ENCODE data around the gene MAP3K5.

- TF ChIP-seq CTCF (IDR thresholded peaks at IDR 0.05; ENCODE audit: extremely low read depth in 1 of 2, insufficient read depth in 1 of 2, low read depth in 1 of 2, low read length in 2 of 2) (no peak), POLR2AphosphoS5 (IDR thresholded peaks at IDR 0.05; ENCODE audit: insufficient read depth, low read depth, low read length) (no peak), GATA2 (IDR thresholded peaks at IDR 0.05; ENCODE audit: insufficient read depth, insufficient read length, low read depth, low read length) (no peak), POLR2A (IDR thresholded peaks at IDR 0.05; ENCODE audit: low read depth, low read length) (no peak), EZH2 (IDR thresholded peaks at IDR 0.05; ENCODE audit: borderline replicate concordance, low read depth, low read length, severe bottlenecking) (no peak), JUN (IDR thresholded peaks at IDR 0.05; ENCODE audit: borderline replicate concordance, insufficient read depth, insufficient read length, low read depth) (no peak)
Observed at GRCh38 chr6:136795996-136796395, 3.7 kb upstream of the MAP3K5 start.

Measured in endothelial cell of umbilical vein (primary cell).